WTC11 (cell line): ENCODE measurements around the gene FOXRED1.

Source experiments
- JUN ChIP-seq: sonication (generic); formaldehyde crosslinking; IDR thresholded peaks from 2 replicates; pipeline ENCODE4 v1.8.0; 2023; ENCODE audit warnings: mild to moderate bottlenecking, missing genetic modification reagents
- NR2C2 ChIP-seq: sonication (generic); formaldehyde crosslinking; IDR thresholded peaks from 2 replicates; pipeline ENCODE4 v1.8.0; 2022; ENCODE audit warnings: mild to moderate bottlenecking, missing genetic modification reagents
- USF1 ChIP-seq: sonication (generic); formaldehyde crosslinking; IDR thresholded peaks from 2 replicates; pipeline ENCODE4 v1.8.0; 2022; ENCODE audit warnings: mild to moderate bottlenecking, missing genetic modification reagents
- USF2 ChIP-seq: sonication (generic); formaldehyde crosslinking; IDR thresholded peaks from 2 replicates; pipeline ENCODE4 v1.8.1; 2023; ENCODE audit warnings: mild to moderate bottlenecking, missing genetic modification reagents, moderate library complexity
- TF ChIP-seq, protein P1 (sequence below): fragments of 200-600 bp; IDR thresholded peaks from 2 replicates; pipeline ENCODE4 v1.8.0; 2022; ENCODE audit warnings: antibody characterized with exemption
- TF ChIP-seq, protein P2 (sequence below): sonication (generic); formaldehyde crosslinking; IDR thresholded peaks from 2 replicates; pipeline ENCODE4 v1.8.0; 2022; ENCODE audit warnings: mild to moderate bottlenecking, missing genetic modification reagents

DNA sequence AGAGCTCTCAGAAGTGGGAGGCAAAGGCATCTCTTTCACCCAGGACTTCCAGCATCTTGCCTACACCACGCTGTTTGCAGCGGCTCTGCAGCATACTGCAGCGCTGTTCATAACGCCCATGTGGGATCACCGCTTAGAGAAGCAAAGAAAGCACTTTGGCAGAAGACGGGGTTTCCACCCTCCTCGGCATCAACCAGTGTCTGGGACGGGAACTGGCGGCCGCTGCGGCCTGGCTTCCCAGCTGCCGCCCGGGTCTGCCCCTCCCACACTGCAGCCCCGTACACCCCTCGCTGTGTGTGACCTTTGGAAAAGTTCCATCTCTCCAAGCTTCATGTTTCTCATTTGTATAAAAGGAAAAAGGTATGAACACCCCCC lies 13.4 kb downstream of the FOXRED1 start:
- TF ChIP-seq JUN (CRISPR knock-in tag) (no peak), NR2C2 (CRISPR knock-in tag) (no peak), USF2 (CRISPR knock-in tag) (no peak), USF1 (no peak)
- TF ChIP-seq, protein P1, sequence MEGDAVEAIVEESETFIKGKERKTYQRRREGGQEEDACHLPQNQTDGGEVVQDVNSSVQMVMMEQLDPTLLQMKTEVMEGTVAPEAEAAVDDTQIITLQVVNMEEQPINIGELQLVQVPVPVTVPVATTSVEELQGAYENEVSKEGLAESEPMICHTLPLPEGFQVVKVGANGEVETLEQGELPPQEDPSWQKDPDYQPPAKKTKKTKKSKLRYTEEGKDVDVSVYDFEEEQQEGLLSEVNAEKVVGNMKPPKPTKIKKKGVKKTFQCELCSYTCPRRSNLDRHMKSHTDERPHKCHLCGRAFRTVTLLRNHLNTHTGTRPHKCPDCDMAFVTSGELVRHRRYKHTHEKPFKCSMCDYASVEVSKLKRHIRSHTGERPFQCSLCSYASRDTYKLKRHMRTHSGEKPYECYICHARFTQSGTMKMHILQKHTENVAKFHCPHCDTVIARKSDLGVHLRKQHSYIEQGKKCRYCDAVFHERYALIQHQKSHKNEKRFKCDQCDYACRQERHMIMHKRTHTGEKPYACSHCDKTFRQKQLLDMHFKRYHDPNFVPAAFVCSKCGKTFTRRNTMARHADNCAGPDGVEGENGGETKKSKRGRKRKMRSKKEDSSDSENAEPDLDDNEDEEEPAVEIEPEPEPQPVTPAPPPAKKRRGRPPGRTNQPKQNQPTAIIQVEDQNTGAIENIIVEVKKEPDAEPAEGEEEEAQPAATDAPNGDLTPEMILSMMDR: no peak
- TF ChIP-seq, protein P2, sequence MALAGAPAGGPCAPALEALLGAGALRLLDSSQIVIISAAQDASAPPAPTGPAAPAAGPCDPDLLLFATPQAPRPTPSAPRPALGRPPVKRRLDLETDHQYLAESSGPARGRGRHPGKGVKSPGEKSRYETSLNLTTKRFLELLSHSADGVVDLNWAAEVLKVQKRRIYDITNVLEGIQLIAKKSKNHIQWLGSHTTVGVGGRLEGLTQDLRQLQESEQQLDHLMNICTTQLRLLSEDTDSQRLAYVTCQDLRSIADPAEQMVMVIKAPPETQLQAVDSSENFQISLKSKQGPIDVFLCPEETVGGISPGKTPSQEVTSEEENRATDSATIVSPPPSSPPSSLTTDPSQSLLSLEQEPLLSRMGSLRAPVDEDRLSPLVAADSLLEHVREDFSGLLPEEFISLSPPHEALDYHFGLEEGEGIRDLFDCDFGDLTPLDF (CRISPR knock-in tag): no peak
